ENCODE data around the gene POLR2E. TPM values are rescaled to one million over a fixed set of nuclear protein-coding genes. Genes with fewer than 3 reads are reported as not detected.
"Not testable (repeated sequence)": the region's sequence is repeated elsewhere in the genome, so short reads cannot be mapped to it uniquely, and the experiment has no call there.

POLR2E gene
- total RNA-seq, 1 experiment from 2014 or later = 343 TPM

DNA sequence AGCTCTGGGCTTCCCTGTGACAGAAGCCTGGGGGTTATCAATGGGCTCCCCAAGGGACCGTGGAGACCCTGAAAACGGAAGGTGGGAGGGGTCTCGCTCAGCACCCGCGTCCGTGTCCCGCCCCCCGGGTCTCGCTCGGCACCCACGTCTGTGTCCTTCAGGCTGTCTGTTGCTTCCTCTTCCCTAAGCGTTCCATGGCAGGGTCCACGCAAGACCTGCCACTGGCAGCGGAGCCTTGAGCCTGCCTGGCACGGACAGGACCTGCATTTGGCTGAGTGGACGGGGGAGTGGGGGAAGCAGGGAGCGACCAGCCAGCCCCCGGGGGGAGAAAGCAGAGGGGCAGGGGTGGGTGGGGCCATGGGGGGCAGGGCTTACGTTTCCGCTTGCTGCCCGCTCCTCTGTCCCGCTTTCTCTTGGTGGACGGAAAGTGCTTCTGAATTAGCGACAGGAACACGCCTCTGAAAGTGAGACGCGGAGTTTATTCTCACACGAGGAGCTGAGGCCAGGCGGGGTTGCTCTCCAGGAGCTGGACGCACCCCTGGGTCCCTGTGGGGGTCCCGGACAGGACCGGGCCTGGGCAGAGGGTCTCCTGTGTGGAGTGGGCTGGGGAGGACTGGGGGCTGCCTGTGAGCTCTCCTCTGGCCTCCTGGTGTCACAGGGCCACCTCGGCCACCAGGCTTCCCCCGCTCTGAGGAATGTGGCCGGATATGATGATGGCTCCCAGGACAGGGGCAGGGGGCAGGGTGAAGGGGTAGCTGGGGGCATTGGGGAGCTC lies 20.7 kb upstream of the POLR2E start:
- ChIA-PET CTCF (no interaction called here), POLR2A (ENCODE audit: low non-redundant PET) (no interaction called here)
- no peaks in the 10 kb centered on the region for H3K27me3 ChIP-seq (replicated peaks; ENCODE audit: insufficient read depth, low read depth, low read length, poor library complexity)
- H3K36me3 ChIP-seq (ENCODE audit: insufficient read depth, low read length, poor library complexity, severe bottlenecking) = peaks cover 35% of the 10 kb centered on the region
- DNase-seq (ENCODE audit: low spot score) = no peak
- no TSS peak for BruUV-seq (replicated peaks)
- no peak overlapping the region for H3K4me3 ChIP-seq (ENCODE audit: low read depth, low read length, poor library complexity, severe bottlenecking)
- H3K4me1 ChIP-seq (ENCODE audit: insufficient read depth, low read length, poor library complexity, severe bottlenecking) = peaks cover 9% of the 10 kb centered on the region
- H3K9me3 ChIP-seq (ENCODE audit: low read depth, low read length, poor library complexity, severe bottlenecking) = no peaks in the 10 kb centered on the region
- intact Hi-C loops (cut with micrococcal nuclease; ENCODE audit: unreplicated experiment) = no loop called here
- H3K27ac ChIP-seq (ENCODE audit: low read depth, low read length, poor library complexity, severe bottlenecking) = no peak overlapping the region
- no peak for TF ChIP-seq EZH2 (IDR thresholded peaks at IDR 0.05; ENCODE audit: borderline replicate concordance, low read depth, low read length, poor library complexity, severe bottlenecking)
- TF ChIP-seq, protein P1, sequence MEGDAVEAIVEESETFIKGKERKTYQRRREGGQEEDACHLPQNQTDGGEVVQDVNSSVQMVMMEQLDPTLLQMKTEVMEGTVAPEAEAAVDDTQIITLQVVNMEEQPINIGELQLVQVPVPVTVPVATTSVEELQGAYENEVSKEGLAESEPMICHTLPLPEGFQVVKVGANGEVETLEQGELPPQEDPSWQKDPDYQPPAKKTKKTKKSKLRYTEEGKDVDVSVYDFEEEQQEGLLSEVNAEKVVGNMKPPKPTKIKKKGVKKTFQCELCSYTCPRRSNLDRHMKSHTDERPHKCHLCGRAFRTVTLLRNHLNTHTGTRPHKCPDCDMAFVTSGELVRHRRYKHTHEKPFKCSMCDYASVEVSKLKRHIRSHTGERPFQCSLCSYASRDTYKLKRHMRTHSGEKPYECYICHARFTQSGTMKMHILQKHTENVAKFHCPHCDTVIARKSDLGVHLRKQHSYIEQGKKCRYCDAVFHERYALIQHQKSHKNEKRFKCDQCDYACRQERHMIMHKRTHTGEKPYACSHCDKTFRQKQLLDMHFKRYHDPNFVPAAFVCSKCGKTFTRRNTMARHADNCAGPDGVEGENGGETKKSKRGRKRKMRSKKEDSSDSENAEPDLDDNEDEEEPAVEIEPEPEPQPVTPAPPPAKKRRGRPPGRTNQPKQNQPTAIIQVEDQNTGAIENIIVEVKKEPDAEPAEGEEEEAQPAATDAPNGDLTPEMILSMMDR (conservative IDR thresholded peaks at IDR 0.05; ENCODE audit: low read depth, low read length) = no peak

DNA sequence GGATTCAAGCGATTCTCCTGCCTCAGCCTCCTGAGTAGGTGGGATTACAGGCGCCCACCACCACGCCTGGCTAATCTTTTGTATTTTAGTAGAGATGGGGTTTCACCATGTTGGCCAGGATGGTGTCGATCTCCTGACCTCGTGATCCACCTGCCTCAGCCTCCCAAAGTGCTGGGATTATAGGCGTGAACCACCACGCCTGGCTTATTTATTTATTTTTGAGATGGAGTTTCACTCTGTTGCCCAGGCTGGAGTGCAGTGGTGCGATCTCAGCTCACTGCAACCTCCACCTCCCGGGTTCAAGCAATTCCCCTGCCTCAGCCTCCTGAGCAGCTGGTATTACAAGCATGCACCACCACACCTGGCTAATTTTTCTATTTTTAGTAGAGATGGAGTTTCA lies 19.6 kb upstream of the POLR2E start:
- BruUV-seq (replicated peaks); POLR2A ChIA-PET (ENCODE audit: low non-redundant PET); H3K27ac ChIP-seq (ENCODE audit: low read depth, low read length, poor library complexity, severe bottlenecking); H3K9me3 ChIP-seq (ENCODE audit: low read depth, low read length, poor library complexity, severe bottlenecking); H3K4me1 ChIP-seq (ENCODE audit: insufficient read depth, low read length, poor library complexity, severe bottlenecking); DNase-seq (ENCODE audit: low spot score); CTCF ChIA-PET; H3K4me3 ChIP-seq (ENCODE audit: low read depth, low read length, poor library complexity, severe bottlenecking); H3K27me3 ChIP-seq (replicated peaks; ENCODE audit: insufficient read depth, low read depth, low read length, poor library complexity): not testable (repeated sequence)
- intact Hi-C loops (cut with micrococcal nuclease; ENCODE audit: unreplicated experiment) = loop anchor here (5.0 kb wide), 2 partner anchors 63 to 78 kb away; no protein-coding TSS in a partner anchor
- peaks cover 27% of the 10 kb centered on the region for H3K36me3 ChIP-seq (ENCODE audit: insufficient read depth, low read length, poor library complexity, severe bottlenecking)

DNA sequence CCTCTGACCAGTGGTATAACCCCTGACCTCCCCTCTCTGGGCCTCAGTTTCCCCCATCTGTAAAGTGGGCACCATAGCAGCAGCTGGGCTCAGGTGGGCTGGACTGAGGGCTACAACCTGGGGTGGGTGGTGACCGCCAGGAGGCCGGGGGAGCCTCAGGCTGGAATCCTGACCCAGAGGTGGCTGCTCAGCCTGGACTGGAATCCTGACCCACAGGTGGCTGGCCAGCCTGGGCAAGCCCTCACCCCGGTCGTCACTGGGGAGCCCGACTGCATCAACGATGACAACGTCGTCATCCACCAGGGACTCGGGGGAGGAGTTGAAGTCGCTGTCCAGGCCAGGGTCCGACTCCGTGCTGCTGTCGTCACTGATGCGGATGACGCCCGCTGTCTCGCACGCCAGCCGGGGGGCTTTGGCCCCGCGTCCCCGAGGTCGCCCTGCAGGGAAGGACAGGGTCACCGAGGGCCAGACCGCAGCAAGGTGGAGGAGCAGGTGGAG lies 18.9 kb upstream of the POLR2E start:
- H3K27ac ChIP-seq (ENCODE audit: low read depth, low read length, poor library complexity, severe bottlenecking) = no peak overlapping the region
- H3K4me1 ChIP-seq (ENCODE audit: insufficient read depth, low read length, poor library complexity, severe bottlenecking) = peaks cover 9% of the 10 kb centered on the region
- BruUV-seq (replicated peaks) = no TSS peak
- H3K36me3 ChIP-seq (ENCODE audit: insufficient read depth, low read length, poor library complexity, severe bottlenecking) = peaks cover 23% of the 10 kb centered on the region
- no peaks in the 10 kb centered on the region for H3K27me3 ChIP-seq (replicated peaks; ENCODE audit: insufficient read depth, low read depth, low read length, poor library complexity)
- ChIA-PET CTCF (interaction anchor here (0.5 to 0.7 kb wide), 8 partner anchors 10 to 127 kb away, joined by 3 to 6 read pairs (median 3); no protein-coding TSS in a partner anchor), POLR2A (ENCODE audit: low non-redundant PET) (no interaction called here)
- no peaks in the 10 kb centered on the region for H3K9me3 ChIP-seq (ENCODE audit: low read depth, low read length, poor library complexity, severe bottlenecking)
- TF ChIP-seq, protein P1 (conservative IDR thresholded peaks at IDR 0.05; ENCODE audit: low read depth, low read length) = no peak
- no peak for TF ChIP-seq EZH2 (IDR thresholded peaks at IDR 0.05; ENCODE audit: borderline replicate concordance, low read depth, low read length, poor library complexity, severe bottlenecking)
- intact Hi-C loops (cut with micrococcal nuclease; ENCODE audit: unreplicated experiment) = loop anchor here (5.0 kb wide), 2 partner anchors 63 to 78 kb away; no protein-coding TSS in a partner anchor
- DNase-seq (ENCODE audit: low spot score) = no peak
- H3K4me3 ChIP-seq (ENCODE audit: low read depth, low read length, poor library complexity, severe bottlenecking) = no peak overlapping the region

Data from A673 (cell line).